ENCODE results near the gene ATAD3A.
"Not testable (repeated sequence)": the region's sequence is repeated elsewhere in the genome, so short reads cannot be mapped to it uniquely, and the experiment has no call there.

The ATAD3A gene

DNA sequence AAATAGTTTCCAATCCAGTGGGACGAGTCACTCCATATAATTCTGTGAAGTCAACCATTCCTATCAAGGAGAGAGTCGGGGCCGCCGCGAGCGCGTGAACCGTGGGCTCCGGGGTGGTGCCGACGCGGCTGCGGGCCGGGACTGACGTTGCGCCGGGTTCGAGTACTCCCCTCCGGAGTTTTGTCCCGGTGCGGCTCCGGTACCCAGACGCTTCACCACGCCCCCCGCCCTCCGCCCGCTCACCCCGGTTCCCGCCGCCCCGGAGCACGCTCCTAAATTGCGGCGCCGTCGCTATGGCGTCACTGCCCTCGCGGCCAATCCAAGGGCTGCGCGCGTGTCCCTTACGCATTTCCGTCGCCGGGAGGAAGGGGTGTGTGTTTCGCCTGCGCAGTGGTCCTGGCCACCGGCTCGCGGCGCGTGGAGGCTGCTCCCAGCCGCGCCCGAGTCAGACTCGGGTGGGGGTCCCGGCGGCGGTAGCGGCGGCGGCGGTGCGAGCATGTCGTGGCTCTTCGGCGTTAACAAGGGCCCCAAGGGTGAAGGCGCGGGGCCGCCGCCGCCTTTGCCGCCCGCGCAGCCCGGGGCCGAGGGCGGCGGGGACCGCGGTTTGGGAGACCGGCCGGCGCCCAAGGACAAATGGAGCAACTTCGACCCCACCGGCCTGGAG lies 40.4 kb upstream of the ATAD3A start, which contains the start of gene ATAD3B:
TSS of gene ATAD3B (plus strand) at position 377 of the 664 bp plus-strand sequence. CDS start at position 497, 120 bp downstream.
- H4K8ac ChIP-seq (ENCODE audit: low read depth, low read length) = no peak within 1 kb of the TSS
- no peak within 1 kb of the TSS for H2BK15ac ChIP-seq (replicated peaks; ENCODE audit: low read depth)
- H3K27ac ChIP-seq (ENCODE audit: low read depth, low read length) = peak within 1 kb of the TSS; percentile 57
- H2BK5ac ChIP-seq (ENCODE audit: low read length) = no peak within 1 kb of the TSS
- H3K27me3 ChIP-seq (ENCODE audit: insufficient read depth, low read length, poor library complexity) = no peaks in the 10 kb centered on the region
- H3K4ac ChIP-seq (ENCODE audit: low read depth, low read length) = no peak within 1 kb of the TSS
- peak; percentile 94 for DNase-seq
- no peaks in the 10 kb centered on the region for H3K36me3 ChIP-seq (ENCODE audit: control insufficient read depth, insufficient read depth, low read length)
- no CpG with 5 or more reads among the region's 87 CpGs for WGBS (ENCODE audit: extremely low coverage, insufficient coverage, low lambda C conversion rate)
- no peaks in the 10 kb centered on the region for H3K4me1 ChIP-seq (ENCODE audit: control insufficient read depth, low read depth, low read length)
- no peak within 1 kb of the TSS for H2BK120ac ChIP-seq (ENCODE audit: low read depth, low read length)
- peak within 1 kb of the TSS; percentile 71 for H3K4me3 ChIP-seq (ENCODE audit: low read length)
- H3K79me1 ChIP-seq (ENCODE audit: low read length) = peaks cover 4% of the 10 kb centered on the region
- peak within 1 kb of the TSS; percentile 87 for H3K4me2 ChIP-seq (ENCODE audit: low read length)
- no peak within 1 kb of the TSS for H3K23ac ChIP-seq (ENCODE audit: low read length)
- peak within 1 kb of the TSS; percentile 91 for H3K56ac ChIP-seq (ENCODE audit: low read length)
- H3K79me2 ChIP-seq (ENCODE audit: control insufficient read depth, insufficient read depth, low read length) = peaks cover 21% of the 10 kb centered on the region
- H2AK5ac ChIP-seq (ENCODE audit: low read length) = peak within 1 kb of the TSS; percentile 58
- peak within 1 kb of the TSS; percentile 91 for H3K9ac ChIP-seq (ENCODE audit: low read length)
- peak within 1 kb of the TSS; percentile 87 for H4K5ac ChIP-seq (ENCODE audit: low read length)
- H3K18ac ChIP-seq (ENCODE audit: low read length) = no peak within 1 kb of the TSS

GRCh38 chr1:1472053-1472876 lies 39.7 kb upstream of the ATAD3A start:
- Histone ChIP-seq H3K4me2 (ENCODE audit: low read length) (peak overlapping the region; percentile 9), H3K79me2 (ENCODE audit: control insufficient read depth, insufficient read depth, low read length) (peaks cover 28% of the 10 kb centered on the region), H3K56ac (ENCODE audit: low read length) (peak overlapping the region; percentile 79), H3K9ac (ENCODE audit: low read length) (peak overlapping the region; percentile 41), H3K4me3 (ENCODE audit: low read length) (peak overlapping the region; percentile 23)
- H3K27ac ChIP-seq (ENCODE audit: low read depth, low read length); H2BK5ac ChIP-seq (ENCODE audit: low read length); H2BK15ac ChIP-seq (replicated peaks; ENCODE audit: low read depth); H4K5ac ChIP-seq (ENCODE audit: low read length); H3K23ac ChIP-seq (ENCODE audit: low read length); H3K79me1 ChIP-seq (ENCODE audit: low read length); H3K4ac ChIP-seq (ENCODE audit: low read depth, low read length); H4K8ac ChIP-seq (ENCODE audit: low read depth, low read length); H3K4me1 ChIP-seq (ENCODE audit: control insufficient read depth, low read depth, low read length); H2BK120ac ChIP-seq (ENCODE audit: low read depth, low read length); H2AK5ac ChIP-seq (ENCODE audit: low read length); H3K18ac ChIP-seq (ENCODE audit: low read length); H3K36me3 ChIP-seq (ENCODE audit: control insufficient read depth, insufficient read depth, low read length); H3K27me3 ChIP-seq (ENCODE audit: insufficient read depth, low read length, poor library complexity): not testable (repeated sequence)
- WGBS (ENCODE audit: extremely low coverage, insufficient coverage, low lambda C conversion rate) = no CpG with 5 or more reads among the region's 65 CpGs
- peak; percentile 14 for DNase-seq

GRCh38 chr1:1476011-1476410 lies 36.0 kb upstream of the ATAD3A start:
- not testable (repeated sequence) for H3K36me3 ChIP-seq (ENCODE audit: control insufficient read depth, insufficient read depth, low read length); DNase-seq; H2BK120ac ChIP-seq (ENCODE audit: low read depth, low read length); H3K23ac ChIP-seq (ENCODE audit: low read length); H3K4ac ChIP-seq (ENCODE audit: low read depth, low read length); H3K27me3 ChIP-seq (ENCODE audit: insufficient read depth, low read length, poor library complexity); H3K9ac ChIP-seq (ENCODE audit: low read length); H2AK5ac ChIP-seq (ENCODE audit: low read length); H3K56ac ChIP-seq (ENCODE audit: low read length); H3K4me2 ChIP-seq (ENCODE audit: low read length); H2BK15ac ChIP-seq (replicated peaks; ENCODE audit: low read depth); H4K5ac ChIP-seq (ENCODE audit: low read length); H3K4me3 ChIP-seq (ENCODE audit: low read length); H3K18ac ChIP-seq (ENCODE audit: low read length); H3K4me1 ChIP-seq (ENCODE audit: control insufficient read depth, low read depth, low read length); H4K8ac ChIP-seq (ENCODE audit: low read depth, low read length); H2BK5ac ChIP-seq (ENCODE audit: low read length); H3K79me1 ChIP-seq (ENCODE audit: low read length); H3K27ac ChIP-seq (ENCODE audit: low read depth, low read length)
- no CpG with 5 or more reads among the region's 17 CpGs for WGBS (ENCODE audit: extremely low coverage, insufficient coverage, low lambda C conversion rate)
- peaks cover 29% of the 10 kb centered on the region for H3K79me2 ChIP-seq (ENCODE audit: control insufficient read depth, insufficient read depth, low read length)

GRCh38 chr1:1477206-1477605 lies 34.8 kb upstream of the ATAD3A start:
- H4K5ac ChIP-seq (ENCODE audit: low read length) = no peak overlapping the region
- no peak overlapping the region for H3K4ac ChIP-seq (ENCODE audit: low read depth, low read length)
- no peaks in the 10 kb centered on the region for H3K27me3 ChIP-seq (ENCODE audit: insufficient read depth, low read length, poor library complexity)
- H4K8ac ChIP-seq (ENCODE audit: low read depth, low read length) = no peak overlapping the region
- no peak overlapping the region for H3K9ac ChIP-seq (ENCODE audit: low read length)
- no peak overlapping the region for H2BK15ac ChIP-seq (replicated peaks; ENCODE audit: low read depth)
- no peak overlapping the region for H3K4me2 ChIP-seq (ENCODE audit: low read length)
- no peak overlapping the region for H3K56ac ChIP-seq (ENCODE audit: low read length)
- no peak overlapping the region for H3K23ac ChIP-seq (ENCODE audit: low read length)
- H3K36me3 ChIP-seq (ENCODE audit: control insufficient read depth, insufficient read depth, low read length) = peaks cover 5% of the 10 kb centered on the region
- H2BK5ac ChIP-seq (ENCODE audit: low read length) = no peak overlapping the region
- H3K27ac ChIP-seq (ENCODE audit: low read depth, low read length) = no peak overlapping the region
- no CpG with 5 or more reads among the region's 22 CpGs for WGBS (ENCODE audit: extremely low coverage, insufficient coverage, low lambda C conversion rate)
- no peaks in the 10 kb centered on the region for H3K4me1 ChIP-seq (ENCODE audit: control insufficient read depth, low read depth, low read length)
- no peak overlapping the region for H2BK120ac ChIP-seq (ENCODE audit: low read depth, low read length)
- H3K4me3 ChIP-seq (ENCODE audit: low read length) = no peak overlapping the region
- H3K79me2 ChIP-seq (ENCODE audit: control insufficient read depth, insufficient read depth, low read length) = peaks cover 29% of the 10 kb centered on the region
- no peak for DNase-seq
- no peak overlapping the region for H2AK5ac ChIP-seq (ENCODE audit: low read length)
- peaks cover 5% of the 10 kb centered on the region for H3K79me1 ChIP-seq (ENCODE audit: low read length)
- no peak overlapping the region for H3K18ac ChIP-seq (ENCODE audit: low read length)

DNA sequence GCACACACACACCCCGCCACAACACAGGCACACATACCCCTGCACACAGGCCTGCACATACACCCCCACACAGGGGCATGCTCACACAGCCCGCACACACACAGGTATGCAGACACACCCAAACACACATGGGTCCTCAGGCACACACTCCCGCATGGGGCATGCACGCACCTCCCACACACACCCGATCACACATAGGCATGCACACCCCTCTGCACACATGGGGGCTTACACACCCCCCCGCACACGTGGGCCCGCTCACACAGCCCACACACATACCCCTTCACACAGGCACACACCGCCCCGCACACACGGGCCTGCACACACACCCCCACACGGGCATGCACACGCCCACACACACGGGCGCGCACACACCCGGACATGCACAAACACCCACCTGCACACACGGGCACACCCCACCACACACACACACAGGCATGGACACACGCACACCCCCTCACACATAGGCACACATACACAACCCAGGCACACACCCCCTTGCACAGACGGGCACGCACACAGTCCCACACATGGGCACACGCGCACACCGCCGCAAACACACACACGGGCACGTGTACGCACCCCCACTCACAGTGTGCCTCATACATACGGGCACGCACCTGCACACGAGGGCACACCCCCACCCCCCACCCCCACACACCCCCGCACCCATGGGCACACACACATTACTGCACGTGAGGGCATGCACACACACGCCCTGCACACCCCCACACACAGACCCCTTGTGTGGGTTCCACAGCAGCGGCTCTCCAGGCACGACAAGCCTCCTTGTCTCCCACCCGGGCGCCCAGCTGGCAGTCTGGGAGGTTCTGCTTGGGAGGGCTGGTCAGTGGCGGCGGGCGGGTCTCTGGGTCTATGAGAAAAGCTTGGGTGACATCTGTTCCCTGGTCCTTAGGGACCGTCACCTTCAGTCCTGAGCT lies 32.1 kb upstream of the ATAD3A start:
- Histone ChIP-seq H2BK15ac (replicated peaks; ENCODE audit: low read depth) (no peak overlapping the region), H3K4me2 (ENCODE audit: low read length) (no peak overlapping the region), H2BK5ac (ENCODE audit: low read length) (no peak overlapping the region), H3K79me2 (ENCODE audit: control insufficient read depth, insufficient read depth, low read length) (peaks cover 8% of the 10 kb centered on the region), H3K4ac (ENCODE audit: low read depth, low read length) (no peak overlapping the region), H4K8ac (ENCODE audit: low read depth, low read length) (no peak overlapping the region), H2AK5ac (ENCODE audit: low read length) (no peak overlapping the region), H3K4me1 (ENCODE audit: control insufficient read depth, low read depth, low read length) (no peaks in the 10 kb centered on the region), H3K4me3 (ENCODE audit: low read length) (no peak overlapping the region), H3K79me1 (ENCODE audit: low read length) (peaks cover 2% of the 10 kb centered on the region), H3K27ac (ENCODE audit: low read depth, low read length) (no peak overlapping the region), H3K9ac (ENCODE audit: low read length) (no peak overlapping the region), H3K18ac (ENCODE audit: low read length) (no peak overlapping the region), H3K27me3 (ENCODE audit: insufficient read depth, low read length, poor library complexity) (no peaks in the 10 kb centered on the region), H3K23ac (ENCODE audit: low read length) (no peak overlapping the region), H2BK120ac (ENCODE audit: low read depth, low read length) (no peak overlapping the region), H3K56ac (ENCODE audit: low read length) (no peak overlapping the region), H3K36me3 (ENCODE audit: control insufficient read depth, insufficient read depth, low read length) (peaks cover 11% of the 10 kb centered on the region), H4K5ac (ENCODE audit: low read length) (no peak overlapping the region)
- no CpG with 5 or more reads among the region's 42 CpGs for WGBS (ENCODE audit: extremely low coverage, insufficient coverage, low lambda C conversion rate)
- no peak for DNase-seq

Measured in mesendoderm (in vitro differentiated cells).